ENCODE measurements around the gene RBM33. TPM values are rescaled to one million over a fixed set of nuclear protein-coding genes. Genes with fewer than 3 reads are reported as not detected.

The RBM33 gene
- polyA plus RNA-seq, 3 donors = 15.0 to 27.7 (median 22.2) TPM

- no peak for TF ChIP-seq CTCF (IDR thresholded peaks at IDR 0.05)
- Histone ChIP-seq H3K9ac (ENCODE audit: insufficient read depth, low read length, poor library complexity, severe bottlenecking) (no peak overlapping the region), H3K4me3 (replicated peaks in 1 of 3; ENCODE audit: low read depth in 2 of 3, low read length in 3 of 3) (no peak overlapping the region), H3K36me3 (replicated peaks in 1 of 2; ENCODE audit: control insufficient read depth in 1 of 2, insufficient read depth in 2 of 2, low read length in 2 of 2) (peaks cover 62 to 98% of the 10 kb centered on the region in 2 donors), H4K20me1 (ENCODE audit: insufficient read depth, low read length) (peaks cover 91% of the 10 kb centered on the region), H3K27ac (ENCODE audit: low read depth in 1 of 2, low read length in 2 of 2) (peak overlapping the region in 1 of 2 donors; percentile 53), H3K27me3 (ENCODE audit: control insufficient read depth in 2 of 2, insufficient read depth in 2 of 2, low read length in 2 of 2) (no peaks in the 10 kb centered on the region), H3K79me2 (ENCODE audit: insufficient read depth, low read length) (peaks cover 24% of the 10 kb centered on the region), H3K9me3 (replicated peaks in 1 of 2; ENCODE audit: control insufficient read depth in 1 of 2, insufficient read depth in 1 of 2, low read length in 2 of 2) (no peaks in the 10 kb centered on the region), H3K4me1 (ENCODE audit: control insufficient read depth in 1 of 2, insufficient read depth in 2 of 2, low read length in 2 of 2) (no peaks in the 10 kb centered on the region), H3K4me2 (replicated peaks; ENCODE audit: extremely low read depth, low read length, poor library complexity, severe bottlenecking) (no peak overlapping the region), H2AFZ (ENCODE audit: insufficient read depth, low read depth, low read length, poor library complexity, severe bottlenecking) (no peak overlapping the region)
- Mint-ChIP-seq H3K27ac (peak overlapping the region in 4 of 7 donors; percentile 7 to 48 (median 42)), H3K4me1 (peaks cover 11% of the 10 kb centered on the region), H3K27me3 (ENCODE audit: low read depth in 3 of 3) (no peaks in the 10 kb centered on the region), H3K4me3 (no peak overlapping the region), H3K9me3 (no peaks in the 10 kb centered on the region), H3K36me3 (peaks cover 71 to 83% of the 10 kb centered on the region in 2 donors)
- WGBS (ENCODE audit: insufficient coverage) = 100% methylated on average over 1 of the region's 3 CpGs
- intact Hi-C loops (cut with micrococcal nuclease) = loop anchor here in 1 of 2 donors (10.0 kb wide), 1 partner anchor 811 kb away; no protein-coding TSS in a partner anchor
- no peak for DNase-seq
Observed at GRCh38 chr7:155735442-155736115, 91.1 kb downstream of the RBM33 start.

DNA sequence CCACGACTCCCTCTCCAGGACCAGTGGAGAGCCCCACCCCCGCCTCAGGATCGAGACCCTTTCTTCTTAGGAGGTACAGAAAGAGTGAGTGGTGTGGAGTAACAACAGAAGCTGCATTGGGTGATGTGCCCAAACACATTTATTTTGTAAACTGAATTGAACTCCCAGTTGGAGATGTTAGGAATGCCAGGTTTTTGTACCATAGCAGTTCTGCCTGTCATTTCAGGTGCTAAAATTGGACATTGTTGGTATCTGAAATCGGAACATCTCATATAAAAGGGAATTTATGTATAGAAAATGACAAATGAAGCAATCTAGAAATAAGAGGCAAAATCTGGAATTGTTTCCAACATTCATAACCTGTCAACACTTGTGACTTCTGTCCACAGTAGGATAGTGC is 93.1 kb downstream of the RBM33 start:
- WGBS (ENCODE audit: insufficient coverage) = no CpG with 5 or more reads among the region's 4 CpGs
- Histone ChIP-seq H3K4me2 (replicated peaks; ENCODE audit: extremely low read depth, low read length, poor library complexity, severe bottlenecking) (no peak overlapping the region), H4K20me1 (ENCODE audit: insufficient read depth, low read length) (peaks cover 86% of the 10 kb centered on the region), H3K27me3 (ENCODE audit: control insufficient read depth in 2 of 2, insufficient read depth in 2 of 2, low read length in 2 of 2) (no peaks in the 10 kb centered on the region), H3K36me3 (replicated peaks in 1 of 2; ENCODE audit: control insufficient read depth in 1 of 2, insufficient read depth in 2 of 2, low read length in 2 of 2) (peaks cover 66 to 98% of the 10 kb centered on the region in 2 donors), H3K9ac (ENCODE audit: insufficient read depth, low read length, poor library complexity, severe bottlenecking) (no peak overlapping the region), H3K27ac (ENCODE audit: low read depth in 1 of 2, low read length in 2 of 2) (no peak overlapping the region), H3K4me1 (ENCODE audit: control insufficient read depth in 1 of 2, insufficient read depth in 2 of 2, low read length in 2 of 2) (no peaks in the 10 kb centered on the region), H2AFZ (ENCODE audit: insufficient read depth, low read depth, low read length, poor library complexity, severe bottlenecking) (no peak overlapping the region), H3K79me2 (ENCODE audit: insufficient read depth, low read length) (peaks cover 21% of the 10 kb centered on the region), H3K4me3 (replicated peaks in 1 of 3; ENCODE audit: low read depth in 2 of 3, low read length in 3 of 3) (no peak overlapping the region), H3K9me3 (replicated peaks in 1 of 2; ENCODE audit: control insufficient read depth in 1 of 2, insufficient read depth in 1 of 2, low read length in 2 of 2) (no peaks in the 10 kb centered on the region)
- peak overlapping the region in 2 of 7 donors; percentile 45 to 54 for H3K27ac Mint-ChIP-seq
- H3K36me3 Mint-ChIP-seq = peaks cover 78 to 83% of the 10 kb centered on the region in 2 donors
- intact Hi-C loops (cut with micrococcal nuclease) = loop anchor here in 1 of 2 donors (10.0 kb wide), 1 partner anchor 813 kb away; no protein-coding TSS in a partner anchor
- TF ChIP-seq CTCF (IDR thresholded peaks at IDR 0.05) = no peak
- peaks cover 10% of the 10 kb centered on the region for H3K4me1 Mint-ChIP-seq
- no peak for DNase-seq
- no peaks in the 10 kb centered on the region for H3K9me3 Mint-ChIP-seq
- no peaks in the 10 kb centered on the region for H3K27me3 Mint-ChIP-seq (ENCODE audit: low read depth in 3 of 3)
- H3K4me3 Mint-ChIP-seq = no peak overlapping the region
